Adrenal gland (tissue), 12 donors: ENCODE results near the gene HS2ST1. TPM values are rescaled to one million over a fixed set of nuclear protein-coding genes. Genes with fewer than 3 reads are reported as not detected.
"Not testable (repeated sequence)": the region's sequence is repeated elsewhere in the genome, so short reads cannot be mapped to it uniquely, and the experiment has no call there.

Experiments used
- DNase-seq, 7 donors: peaks; one replicate each; pipeline ENCODE4 v3.0.0-alpha.2; 2019 to 2020
- H3K27ac ChIP-seq, 5 donors: fragments of 200-600 bp; sonication (generic) in 4 of 5; 1 replicate in 3 of 5; 2 replicates in 2 of 5; pipeline versions ENCODE4 v1.5.1 to v1.8.0; 2016 to 2020; ENCODE audit warnings: mild to moderate bottlenecking in 1 of 5
- H3K27me3 ChIP-seq: fragments of 200-600 bp; 2 replicates; pipeline ENCODE4 v1.8.0; 2021
- H3K36me3 ChIP-seq, 2 donors: fragments of 200-600 bp; replicated peaks in 1 of 2; 1 replicate in 1 of 2; 2 replicates in 1 of 2; pipeline versions ENCODE4 v1.5.1 to v1.8.0; 2018 to 2022
- H3K4me1 ChIP-seq, 2 donors: fragments of 200-600 bp; replicated peaks in 1 of 2; 1 replicate in 1 of 2; 2 replicates in 1 of 2; pipeline versions ENCODE4 v1.5.1 to v1.8.0; 2018 to 2021
- H3K4me3 ChIP-seq, 4 donors: fragments of 200-600 bp; sonication (generic) in 3 of 4; one replicate each; pipeline ENCODE4 v1.5.1; 2016 to 2018
- H3K9me3 ChIP-seq, 3 donors: fragments of 200-600 bp; sonication (generic) in 1 of 3; replicated peaks in 1 of 3; 1 replicate in 2 of 3; 2 replicates in 1 of 3; pipeline versions ENCODE4 v1.5.1 to v1.8.0; 2016 to 2021
- CTCF ChIP-seq, 6 experiments: fragments of 450-650 bp in 4 of 6; fragments of 200-600 bp in 2 of 6; sonication (generic) in 1 of 6; IDR thresholded peaks; 1 replicate in 5 of 6; 2 replicates in 1 of 6; pipeline versions ENCODE4 v1.5.1 to v1.8.0; 2016 to 2021; ENCODE audit warnings: antibody characterized with exemption in 6 of 6, mild to moderate bottlenecking in 2 of 6, moderate library complexity in 1 of 6
- POLR2A ChIP-seq, 2 donors: fragments of 450-650 bp; IDR thresholded peaks; one replicate each; pipeline ENCODE4 v1.6.1; 2017; ENCODE audit warnings: antibody characterized with exemption in 2 of 2, mild to moderate bottlenecking in 2 of 2, moderate library complexity in 1 of 2
- WGBS, 4 donors: extraction: QIAGEN DNeasy Blood & Tissue Kit in 2 of 4; methylation state at CpG; one replicate each; pipeline versions ENCODE4 v1.1.5 to v1.1.7; 2013 to 2017; 5-methylcytosine and 5-hydroxymethylcytosine counted together
- intact Hi-C, 2 donors: fragments of 100-400 bp; cut with DNase I; formaldehyde crosslinking; loops; one replicate each; pipeline versions ENCODE4 v1.14.1 to v1.15.0; 2022 to 2023
- polyA plus RNA-seq, 3 donors: library from polyadenylated mRNA; stranded (reverse); fragments of 200-250 nt in 2 of 3; fragments of 350-450 nt in 1 of 3; fragmentation: Illumina TruSeq in 1 of 3; extraction: RNeasy Lipid Tissue Mini Kit (QIAGEN cat#74804) in 1 of 3; gene quantifications; one replicate each; pipeline ENCODE4 v1.2.3, GENCODE V29; 2013 to 2014
- total RNA-seq, 9 donors: library from RNA; depleted of rRNA in 4 of 9; stranded (reverse); fragments of >200 nt in 4 of 9; fragments of 120-200 nt in 1 of 9; fragmentation: NEBNext Ultra II Directional in 1 of 9; extraction: Animal tissue kit (Norgen Biotek cat#: 25700) in 1 of 9; gene quantifications; one replicate each; pipeline versions ENCODE4 v1.1.0 to v1.2.4, GENCODE V29; 2013 to 2023
- donor health status: healthy with polysubstance abuse.
- donor health status: Bipolar disorder and iron deficiency.
- donor health status: DM: yes; HTN: yes; CAD: no.
- donor health status: DM: no; HTN: no; CAD: no.
- donor health status: DM: no; HTN: no; CAD: no.
- donor health status: DM: yes; HTN: yes; CAD: no.

Gene HS2ST1
- total and polyA plus RNA-seq, 12 donors, result 11.2 to 131 (median 46.5) TPM

DNA sequence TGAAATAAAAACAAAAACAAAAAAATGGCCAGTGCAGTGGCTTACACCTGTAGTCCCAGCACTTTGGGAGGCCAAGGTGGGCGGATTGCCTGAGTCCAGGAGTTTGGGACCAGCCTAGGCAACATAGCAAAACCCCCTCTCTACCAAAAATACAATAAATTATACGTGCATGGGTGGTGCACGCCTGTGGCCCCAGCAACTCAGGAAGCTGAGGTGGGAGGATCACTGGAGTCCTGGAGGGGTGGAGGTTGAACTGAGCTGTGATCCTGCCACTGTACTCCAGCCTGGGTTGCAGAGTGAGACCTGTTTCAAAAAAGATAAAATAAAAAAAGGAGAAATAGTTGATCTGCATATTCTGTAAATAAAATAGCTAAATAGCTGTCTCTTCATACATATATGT is 41.2 kb downstream of the HS2ST1 start:
- Histone ChIP-seq H3K27me3 (no peaks in the 10 kb centered on the region), H3K36me3 (no peaks in the 10 kb centered on the region), H3K4me1 (peaks cover 5 to 27% of the 10 kb centered on the region in 2 donors), H3K9me3 (no peaks in the 10 kb centered on the region), H3K27ac (no peak overlapping the region), H3K4me3 (no peak overlapping the region)
- 84 to 94% (median 90%) methylated on average over 3 of the region's 3 CpGs for WGBS, 4 donors
- no peak for DNase-seq
- TF ChIP-seq POLR2A (IDR thresholded peaks at IDR 0.05) (no peak), CTCF (IDR thresholded peaks at IDR 0.05) (no peak)
- intact Hi-C loops, result no loop called here

DNA sequence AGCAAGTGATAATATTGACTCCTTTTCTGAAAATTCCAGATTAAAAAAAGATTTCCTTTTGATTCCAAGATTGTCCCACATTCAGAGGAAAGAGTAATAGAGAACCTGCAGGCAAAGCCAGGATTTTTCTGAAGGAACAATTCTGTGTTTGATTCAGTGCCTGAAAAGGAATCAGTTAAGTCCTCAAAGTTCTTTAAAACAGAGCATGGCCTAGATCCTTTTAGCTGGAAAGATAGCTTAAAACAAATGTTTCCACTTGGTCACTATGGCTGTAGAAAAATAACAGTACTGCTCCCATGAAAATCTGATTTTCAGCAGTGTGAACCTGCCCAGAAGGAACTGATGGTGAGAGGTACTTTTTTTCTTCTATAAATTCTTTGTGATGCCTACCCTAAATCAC is 41.8 kb downstream of the HS2ST1 start:
- H3K27me3 ChIP-seq, result no peaks in the 10 kb centered on the region
- H3K27ac ChIP-seq, result no peak overlapping the region
- no peak overlapping the region for H3K4me3 ChIP-seq
- H3K9me3 ChIP-seq, result no peaks in the 10 kb centered on the region
- H3K36me3 ChIP-seq, result no peaks in the 10 kb centered on the region
- no peak for DNase-seq
- TF ChIP-seq POLR2A (IDR thresholded peaks at IDR 0.05) (no peak), CTCF (IDR thresholded peaks at IDR 0.05) (no peak)
- intact Hi-C loops, result no loop called here
- H3K4me1 ChIP-seq, result peaks cover under 1 to 22% of the 10 kb centered on the region in 2 donors

DNA sequence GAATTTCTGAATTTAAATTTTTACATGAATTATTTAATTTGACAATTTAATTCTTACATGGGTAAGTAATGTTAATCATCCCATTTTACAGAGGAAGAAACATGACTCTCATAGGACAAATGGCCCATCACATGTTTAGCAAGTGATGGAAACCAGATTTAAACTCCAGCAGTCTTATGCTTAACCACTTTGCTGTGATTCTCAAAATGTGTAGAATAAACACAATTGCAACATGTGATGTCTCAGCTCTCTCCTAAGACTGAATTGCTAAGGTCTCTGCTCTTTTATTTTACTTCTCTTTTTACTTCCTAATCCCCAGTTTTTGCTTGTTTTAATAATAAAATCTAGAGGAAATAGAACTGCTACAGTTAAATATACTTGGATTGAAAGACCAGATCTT is 42.8 kb downstream of the HS2ST1 start:
- Histone ChIP-seq H3K4me3 (no peak overlapping the region), H3K27ac (no peak overlapping the region), H3K4me1 (peaks cover 0 to 12% of the 10 kb centered on the region in 2 donors), H3K36me3 (no peaks in the 10 kb centered on the region), H3K9me3 (no peaks in the 10 kb centered on the region), H3K27me3 (no peaks in the 10 kb centered on the region)
- DNase-seq, result no peak
- intact Hi-C loops, result no loop called here
- no peak for TF ChIP-seq POLR2A (IDR thresholded peaks at IDR 0.05)
- TF ChIP-seq CTCF (IDR thresholded peaks at IDR 0.05), result no peak

DNA sequence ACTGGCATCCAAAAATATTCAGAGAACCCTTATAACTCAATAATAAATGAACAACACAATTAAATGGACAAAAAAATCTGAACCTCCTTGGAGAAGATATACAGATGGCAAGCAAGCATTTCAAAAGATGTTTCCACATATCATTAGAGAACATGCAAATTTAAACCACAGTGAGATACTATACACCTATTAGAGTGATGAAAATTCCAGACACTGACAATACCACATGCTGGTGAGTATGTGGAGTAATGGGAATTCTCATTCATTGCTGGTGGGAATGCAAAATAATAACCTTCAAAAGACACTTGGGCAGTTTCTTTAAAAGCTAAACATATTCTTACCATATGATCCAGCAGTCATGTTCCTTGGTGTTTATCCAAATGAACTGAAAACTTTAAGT is 46.1 kb downstream of the HS2ST1 start:
- intact Hi-C loops, result loop anchor here (10.0 kb wide), 2 partner anchors 46 to 126 kb away; partner anchors contain the start of genes HS2ST1 (in 1 of the 2) and SELENOF (in 1 of the 2)
- no peaks in the 10 kb centered on the region for H3K9me3 ChIP-seq
- TF ChIP-seq POLR2A (IDR thresholded peaks at IDR 0.05) (no peak), CTCF (IDR thresholded peaks at IDR 0.05) (no peak)
- H3K4me1 ChIP-seq, result peaks cover 0 to 3% of the 10 kb centered on the region in 2 donors
- H3K36me3 ChIP-seq, result no peaks in the 10 kb centered on the region
- H3K4me3 ChIP-seq, result no peak overlapping the region
- no peak overlapping the region for H3K27ac ChIP-seq
- no peaks in the 10 kb centered on the region for H3K27me3 ChIP-seq
- no peak for DNase-seq

DNA sequence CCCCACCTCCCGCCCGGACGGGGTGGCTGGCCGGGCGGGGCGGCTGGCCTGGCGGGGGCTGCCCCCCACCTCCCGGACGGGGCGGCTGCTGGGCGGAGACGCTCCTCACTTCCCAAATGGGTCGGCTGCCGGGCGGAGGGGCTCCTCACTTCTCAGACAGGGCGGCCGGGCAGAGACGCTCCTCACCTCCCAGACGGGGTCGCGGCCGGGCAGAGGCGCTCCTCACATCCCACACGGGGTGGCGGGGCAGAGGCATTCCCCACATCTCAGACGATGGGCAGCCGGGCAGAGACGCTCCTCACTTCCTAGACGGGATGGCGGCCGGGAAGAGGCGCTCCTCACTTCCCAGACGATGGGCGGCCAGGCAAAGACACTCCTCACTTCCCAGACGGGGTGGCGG is 49.4 kb downstream of the HS2ST1 start:
- H3K9me3 ChIP-seq, H3K4me3 ChIP-seq, H3K4me1 ChIP-seq, H3K27me3 ChIP-seq, DNase-seq, H3K27ac ChIP-seq, H3K36me3 ChIP-seq: not testable (repeated sequence)
- intact Hi-C loops, result loop anchor here (10.0 kb wide), 2 partner anchors 49 to 129 kb away; partner anchors contain the start of genes HS2ST1 (in 1 of the 2) and SELENOF (in 1 of the 2)
- 93 to 100% (median 95%) methylated on average over 3 to 36 of the region's 36 CpGs; no CpG with 5 or more reads in 1 of the 4 donors for WGBS, 4 donors
